Natural killer cell treated with Interleukin-12 subunit alpha and Interleukin-12 subunit beta and Interleukin-15 and Interleukin-18, amount 100 ng/mL, for 72 hours (primary cell): Measurements from ENCODE around the gene OR6V1. TPM values are rescaled to one million over a fixed set of nuclear protein-coding genes. Genes with fewer than 3 reads are reported as not detected.

Experiments used
- ATAC-seq, 2 donors: fragments of 150-1000 bp; cut with Tn5 transposase in 1 of 2; sonication (Bioruptor Pico), chemical (Tn5 transposase) in 1 of 2; 2 replicates each; pipeline ENCODE4 v1.10.0; 2021
- DNase-seq: peaks from one replicate; pipeline ENCODE4 v3.0.0; 2022; ENCODE audit warnings: low spot score
- H3K27ac Mint-ChIP-seq, 2 donors: 1 replicate in 1 of 2; 2 replicates in 1 of 2; pipeline ENCODE4 v1.8.0; 2022; ENCODE audit warnings: mixed read lengths in 2 of 2, mild to moderate bottlenecking in 1 of 2, moderate library complexity in 1 of 2
- H3K27me3 Mint-ChIP-seq, 2 donors: 1 replicate in 1 of 2; 2 replicates in 1 of 2; pipeline ENCODE4 v1.8.0; 2022; ENCODE audit warnings: mixed read lengths in 2 of 2
- H3K36me3 Mint-ChIP-seq: one replicate; pipeline ENCODE4 v1.8.0; 2022; ENCODE audit warnings: mixed read lengths
- H3K4me1 Mint-ChIP-seq, 2 donors: 1 replicate in 1 of 2; 2 replicates in 1 of 2; pipeline ENCODE4 v1.8.0; 2022; ENCODE audit warnings: low read depth in 2 of 2, mixed read lengths in 2 of 2, mild to moderate bottlenecking in 1 of 2
- H3K4me3 Mint-ChIP-seq: one replicate; pipeline ENCODE4 v1.8.0; 2022; ENCODE audit warnings: mixed read lengths
- H3K9me3 Mint-ChIP-seq: 2 replicates; pipeline ENCODE4 v1.8.0; 2022; ENCODE audit warnings: mixed read lengths
- total RNA-seq, 2 donors: library from RNA; stranded (reverse); gene quantifications; one replicate each; pipeline ENCODE4 v1.2.3, GENCODE V29; 2022

The OR6V1 gene, protein sequence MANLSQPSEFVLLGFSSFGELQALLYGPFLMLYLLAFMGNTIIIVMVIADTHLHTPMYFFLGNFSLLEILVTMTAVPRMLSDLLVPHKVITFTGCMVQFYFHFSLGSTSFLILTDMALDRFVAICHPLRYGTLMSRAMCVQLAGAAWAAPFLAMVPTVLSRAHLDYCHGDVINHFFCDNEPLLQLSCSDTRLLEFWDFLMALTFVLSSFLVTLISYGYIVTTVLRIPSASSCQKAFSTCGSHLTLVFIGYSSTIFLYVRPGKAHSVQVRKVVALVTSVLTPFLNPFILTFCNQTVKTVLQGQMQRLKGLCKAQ
- total RNA-seq, result not detected

DNA sequence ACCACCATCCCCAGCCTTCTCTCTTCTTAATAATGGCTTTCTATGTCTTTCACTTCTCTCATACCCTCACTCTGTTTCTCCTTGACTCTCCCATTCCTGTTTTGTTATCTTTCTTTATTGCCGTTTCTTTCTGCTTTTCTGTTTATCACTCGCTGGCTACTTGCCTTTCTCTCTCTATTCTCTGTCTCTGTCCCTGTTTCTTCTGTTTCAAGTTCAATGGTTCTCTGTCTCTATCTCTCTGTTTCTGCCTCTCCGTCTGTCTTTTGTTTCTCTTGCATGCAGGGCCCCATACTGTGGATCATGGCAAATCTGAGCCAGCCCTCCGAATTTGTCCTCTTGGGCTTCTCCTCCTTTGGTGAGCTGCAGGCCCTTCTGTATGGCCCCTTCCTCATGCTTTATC, at the start of gene OR6V1:
TSS of gene OR6V1 (plus strand) at position 301 of the 400 bp plus-strand sequence. CDS start at position 301, 0 bp downstream.
- H3K9me3 Mint-ChIP-seq, result no peaks in the 10 kb centered on the region
- ATAC-seq (no peak), DNase-seq (no peak)
- H3K27ac Mint-ChIP-seq, result no peak within 1 kb of the TSS
- H3K4me3 Mint-ChIP-seq, result no peak within 1 kb of the TSS
- no peaks in the 10 kb centered on the region for H3K4me1 Mint-ChIP-seq
- H3K36me3 Mint-ChIP-seq, result no peaks in the 10 kb centered on the region
- peaks cover 18 to 28% of the 10 kb centered on the region in 2 donors for H3K27me3 Mint-ChIP-seq

- Mint-ChIP-seq H3K27me3 (peaks cover 7 to 16% of the 10 kb centered on the region in 2 donors), H3K27ac (peak overlapping the region in 1 of 2 donors; percentile 1), H3K4me1 (peaks cover 5 to 6% of the 10 kb centered on the region in 2 donors), H3K9me3 (no peaks in the 10 kb centered on the region), H3K36me3 (no peaks in the 10 kb centered on the region), H3K4me3 (peak overlapping the region; percentile 72)
- DNase-seq (no peak), ATAC-seq (no peak)
These were observed 49.2 kb upstream of the OR6V1 start for GRCh38 chr7:143002898-143003297.

GRCh38 chr7:143003393-143004051, 48.6 kb upstream of the OR6V1 start:
- Mint-ChIP-seq H3K4me1 (peaks cover 5 to 7% of the 10 kb centered on the region in 2 donors), H3K27me3 (peaks cover 8 to 20% of the 10 kb centered on the region in 2 donors), H3K4me3 (peak overlapping the region; percentile 72), H3K27ac (peak overlapping the region in 1 of 2 donors; percentile 1), H3K36me3 (no peaks in the 10 kb centered on the region), H3K9me3 (no peaks in the 10 kb centered on the region)
- ATAC-seq (peak; percentile 66 to 69), DNase-seq (no peak)

DNA sequence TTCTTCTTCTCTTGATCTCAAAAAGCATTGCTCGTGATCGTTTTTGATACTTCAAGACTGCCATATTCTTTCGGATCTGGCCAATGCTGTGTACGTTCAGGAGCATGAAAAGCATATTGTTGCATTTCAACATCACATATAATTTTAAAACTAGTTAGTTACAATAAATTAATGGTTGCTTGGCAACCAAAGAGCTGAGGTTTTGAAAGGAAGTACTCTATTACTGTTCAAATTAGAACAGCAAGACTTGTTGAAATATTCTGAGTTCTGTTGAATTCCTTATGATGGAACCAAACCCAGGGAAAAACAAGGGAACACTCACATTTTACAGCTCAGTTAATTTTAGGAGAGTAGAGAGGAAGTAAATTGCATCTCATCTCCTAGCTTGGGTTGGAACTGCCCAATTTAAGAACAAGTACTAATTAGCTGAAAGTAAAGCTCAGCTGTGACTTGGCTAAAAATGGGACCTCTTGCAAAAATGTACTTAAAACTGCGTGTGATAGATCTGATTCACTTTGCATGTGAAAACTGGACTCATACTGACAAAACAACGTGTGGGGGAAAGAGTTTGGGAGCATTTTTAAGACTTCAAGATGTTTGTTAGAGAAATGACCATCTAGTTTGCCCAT, 46.4 kb upstream of the OR6V1 start:
- Mint-ChIP-seq H3K4me1 (peaks cover 5 to 7% of the 10 kb centered on the region in 2 donors), H3K9me3 (no peaks in the 10 kb centered on the region), H3K4me3 (no peak overlapping the region)

GRCh38 chr7:143008007-143008901, 43.9 kb upstream of the OR6V1 start:
- no peaks in the 10 kb centered on the region for H3K9me3 Mint-ChIP-seq
- H3K4me1 Mint-ChIP-seq, result peaks cover 3 to 5% of the 10 kb centered on the region in 2 donors
- no peak overlapping the region for H3K4me3 Mint-ChIP-seq
- no peaks in the 10 kb centered on the region for H3K36me3 Mint-ChIP-seq
- ATAC-seq (peak; percentile 89), DNase-seq (peak; percentile 73)
- peaks cover 17 to 40% of the 10 kb centered on the region in 2 donors for H3K27me3 Mint-ChIP-seq
- H3K27ac Mint-ChIP-seq, result no peak overlapping the region

More for the DNA sequence above, 46.4 kb upstream of the OR6V1 start:
- ATAC-seq (no peak), DNase-seq (no peak)
- Mint-ChIP-seq H3K27ac (no peak overlapping the region), H3K27me3 (peaks cover 15 to 38% of the 10 kb centered on the region in 2 donors), H3K36me3 (no peaks in the 10 kb centered on the region)

DNA sequence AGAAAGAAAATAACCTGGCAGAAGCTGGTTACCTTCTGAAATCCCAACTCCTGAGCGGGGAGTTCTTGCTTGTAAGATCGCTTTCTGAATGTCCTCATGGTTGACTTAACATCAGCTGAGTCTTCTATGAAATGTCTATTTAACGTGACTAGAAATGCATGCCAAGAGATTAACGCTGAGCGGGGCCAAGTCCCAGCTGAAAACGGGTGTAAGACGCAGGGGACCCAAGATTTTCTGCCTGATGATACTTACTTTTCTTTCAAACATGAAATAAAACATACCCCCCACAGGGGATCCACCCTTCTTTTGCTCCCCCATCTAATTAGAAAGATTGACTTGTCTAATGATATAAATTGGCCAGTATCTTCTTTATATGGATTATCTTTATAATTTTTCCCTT, 40.1 kb upstream of the OR6V1 start:
- H3K9me3 Mint-ChIP-seq, result no peaks in the 10 kb centered on the region
- ATAC-seq (no peak), DNase-seq (no peak)
- H3K4me1 Mint-ChIP-seq, result peaks cover 0 to 2% of the 10 kb centered on the region in 2 donors
- H3K27me3 Mint-ChIP-seq, result peaks cover 27 to 49% of the 10 kb centered on the region in 2 donors
- no peak overlapping the region for H3K27ac Mint-ChIP-seq
- no peak overlapping the region for H3K4me3 Mint-ChIP-seq
- H3K36me3 Mint-ChIP-seq, result no peaks in the 10 kb centered on the region

GRCh38 chr7:143012409-143012808, 39.7 kb upstream of the OR6V1 start:
- Mint-ChIP-seq H3K27me3 (peaks cover 27 to 49% of the 10 kb centered on the region in 2 donors), H3K27ac (no peak overlapping the region), H3K4me1 (peaks cover 0 to 2% of the 10 kb centered on the region in 2 donors), H3K4me3 (no peak overlapping the region), H3K9me3 (no peaks in the 10 kb centered on the region), H3K36me3 (no peaks in the 10 kb centered on the region)
- DNase-seq (no peak), ATAC-seq (no peak)

- Mint-ChIP-seq H3K4me3 (no peak overlapping the region), H3K36me3 (no peaks in the 10 kb centered on the region), H3K9me3 (no peaks in the 10 kb centered on the region), H3K27me3 (peaks cover 24 to 41% of the 10 kb centered on the region in 2 donors), H3K27ac (no peak overlapping the region), H3K4me1 (no peaks in the 10 kb centered on the region)
- DNase-seq, result no peak
- ATAC-seq, result peak in 1 of 2 donors; percentile 52
These were observed 38.7 kb upstream of the OR6V1 start for GRCh38 chr7:143013473-143013872.

- Mint-ChIP-seq H3K9me3 (no peaks in the 10 kb centered on the region), H3K4me3 (no peak overlapping the region), H3K36me3 (no peaks in the 10 kb centered on the region), H3K4me1 (no peaks in the 10 kb centered on the region), H3K27me3 (peaks cover 24 to 39% of the 10 kb centered on the region in 2 donors), H3K27ac (no peak overlapping the region)
- DNase-seq (no peak), ATAC-seq (no peak)
These were observed 38.2 kb upstream of the OR6V1 start for GRCh38 chr7:143013893-143014292.

DNA sequence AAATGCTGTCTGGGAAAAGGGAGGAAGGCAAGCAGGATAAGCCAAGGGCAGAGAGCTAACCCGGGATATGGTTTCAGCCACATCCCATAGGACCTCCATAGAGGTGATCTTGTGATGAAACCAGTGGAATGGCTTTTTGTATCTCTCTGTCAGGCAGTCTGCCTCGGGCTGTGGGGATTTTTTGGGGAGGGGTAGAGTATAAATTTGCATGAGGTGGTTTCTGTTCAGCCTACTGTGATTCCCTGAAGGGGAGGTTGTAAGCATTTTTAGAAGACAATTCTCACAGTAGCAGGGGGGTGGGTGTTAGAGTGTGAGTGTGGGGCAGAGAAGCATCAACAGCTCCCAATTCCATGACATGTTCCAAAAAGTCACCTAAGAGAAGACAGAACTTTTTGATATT, 37.1 kb upstream of the OR6V1 start:
- no peaks in the 10 kb centered on the region for H3K9me3 Mint-ChIP-seq
- no peak overlapping the region for H3K27ac Mint-ChIP-seq
- DNase-seq, result no peak
- no peak overlapping the region for H3K4me3 Mint-ChIP-seq
- H3K27me3 Mint-ChIP-seq, result peaks cover 22 to 35% of the 10 kb centered on the region in 2 donors
- peak in 1 of 2 donors; percentile 26 for ATAC-seq
- H3K36me3 Mint-ChIP-seq, result no peaks in the 10 kb centered on the region
- no peaks in the 10 kb centered on the region for H3K4me1 Mint-ChIP-seq

GRCh38 chr7:143015926-143016490, 36.1 kb upstream of the OR6V1 start:
- Mint-ChIP-seq H3K27me3 (peaks cover 20 to 33% of the 10 kb centered on the region in 2 donors), H3K9me3 (no peaks in the 10 kb centered on the region), H3K36me3 (no peaks in the 10 kb centered on the region)

GRCh38 chr7:143016996-143017395, 35.1 kb upstream of the OR6V1 start:
- no peaks in the 10 kb centered on the region for H3K36me3 Mint-ChIP-seq
- ATAC-seq, result no peak
- no peak overlapping the region for H3K4me3 Mint-ChIP-seq
- H3K4me1 Mint-ChIP-seq, result no peaks in the 10 kb centered on the region
- no peak for DNase-seq
- H3K9me3 Mint-ChIP-seq, result no peaks in the 10 kb centered on the region
- H3K27ac Mint-ChIP-seq, result no peak overlapping the region
- H3K27me3 Mint-ChIP-seq, result peaks cover 20 to 38% of the 10 kb centered on the region in 2 donors

More at GRCh38 chr7:143015926-143016490, 36.1 kb upstream of the OR6V1 start:
- Mint-ChIP-seq H3K4me1 (no peaks in the 10 kb centered on the region), H3K4me3 (no peak overlapping the region), H3K27ac (no peak overlapping the region)
- ATAC-seq (no peak), DNase-seq (no peak)

GRCh38 chr7:143018931-143019330, 33.2 kb upstream of the OR6V1 start:
- Mint-ChIP-seq H3K36me3 (no peaks in the 10 kb centered on the region), H3K27me3 (peaks cover 15 to 33% of the 10 kb centered on the region in 2 donors), H3K4me1 (no peaks in the 10 kb centered on the region), H3K27ac (no peak overlapping the region), H3K4me3 (no peak overlapping the region), H3K9me3 (no peaks in the 10 kb centered on the region)
- DNase-seq (no peak), ATAC-seq (no peak)
